DND-41 (cell line): ENCODE measurements around the gene ATXN2.

ENCODE experiments used
- ATAC-seq: fragments of 200-7000 bp; cut with Tn5 transposase; 3 replicates; pipeline ENCODE4 v1.9.1; 2021; ENCODE audit warnings: low read depth; ENCODE audit not compliant: insufficient read depth
- DNase-seq: peaks from one replicate; pipeline ENCODE4 v3.0.0-alpha.2; 2020
- H2AFZ ChIP-seq: 2 replicates; pipeline ENCODE4 v1.6.0; 2012; ENCODE audit warnings: low read depth, low read length
- H3K27ac ChIP-seq: 2 replicates; pipeline ENCODE4 v1.5.1; 2012; ENCODE audit warnings: low read length, inconsistent platforms
- H3K27me3 ChIP-seq: fragments of 200-600 bp; sonication (generic); 2 replicates; pipeline ENCODE4 v1.6.0; 2012; ENCODE audit warnings: low read length, mild to moderate bottlenecking, inconsistent platforms; ENCODE audit not compliant: insufficient read depth, poor library complexity
- H3K36me3 ChIP-seq: 2 replicates; pipeline ENCODE4 v1.5.1; 2012; ENCODE audit warnings: low read length, inconsistent platforms; ENCODE audit not compliant: insufficient read depth
- H3K4me1 ChIP-seq: 2 replicates; pipeline ENCODE4 v1.5.1; 2012; ENCODE audit warnings: mild to moderate bottlenecking, low read length; ENCODE audit not compliant: insufficient read depth
- H3K4me2 ChIP-seq: 2 replicates; pipeline ENCODE4 v1.6.0; 2012; ENCODE audit warnings: mild to moderate bottlenecking, moderate library complexity, low read length, inconsistent platforms; ENCODE audit not compliant: insufficient read depth
- H3K4me3 ChIP-seq, 2 experiments: fragments of 200-600 bp in 1 of 2; shearing (Covaris generic) in 1 of 2; 2 replicates each; pipeline ENCODE4 v1.5.1; 2012 to 2016; ENCODE audit warnings: inconsistent platforms in 2 of 2, low read length in 2 of 2, mild to moderate bottlenecking in 2 of 2, low read depth in 1 of 2, moderate library complexity in 1 of 2
- H3K79me2 ChIP-seq: 2 replicates; pipeline ENCODE4 v1.6.0; 2012; ENCODE audit warnings: low read length, inconsistent platforms; ENCODE audit not compliant: insufficient read depth
- H3K9ac ChIP-seq: 2 replicates; pipeline ENCODE4 v1.6.0; 2012; ENCODE audit warnings: low read depth, mild to moderate bottlenecking, inconsistent platforms, low read length, moderate library complexity
- H3K9me3 ChIP-seq: 2 replicates; pipeline ENCODE4 v1.5.1; 2012; ENCODE audit warnings: low read length, moderate library complexity, mild to moderate bottlenecking, inconsistent platforms; ENCODE audit not compliant: insufficient read depth, severe bottlenecking
- H4K20me1 ChIP-seq: 2 replicates; pipeline ENCODE4 v1.6.0; 2012; ENCODE audit warnings: low read length; ENCODE audit not compliant: insufficient read depth
- EZH2 ChIP-seq: IDR thresholded peaks from 3 replicates; pipeline ENCODE4 v1.6.1; 2012; ENCODE audit warnings: borderline replicate concordance, low read depth, mild to moderate bottlenecking, moderate library complexity, low read length, inconsistent platforms; ENCODE audit not compliant: severe bottlenecking
- TF ChIP-seq, protein P1 (sequence below): IDR thresholded peaks from 2 replicates; pipeline ENCODE4 v1.5.1; 2012; ENCODE audit warnings: borderline replicate concordance, low read length, moderate library complexity, mild to moderate bottlenecking; ENCODE audit not compliant: poor library complexity, severe bottlenecking; ENCODE audit errors: extremely low read depth

Gene ATXN2

DNA sequence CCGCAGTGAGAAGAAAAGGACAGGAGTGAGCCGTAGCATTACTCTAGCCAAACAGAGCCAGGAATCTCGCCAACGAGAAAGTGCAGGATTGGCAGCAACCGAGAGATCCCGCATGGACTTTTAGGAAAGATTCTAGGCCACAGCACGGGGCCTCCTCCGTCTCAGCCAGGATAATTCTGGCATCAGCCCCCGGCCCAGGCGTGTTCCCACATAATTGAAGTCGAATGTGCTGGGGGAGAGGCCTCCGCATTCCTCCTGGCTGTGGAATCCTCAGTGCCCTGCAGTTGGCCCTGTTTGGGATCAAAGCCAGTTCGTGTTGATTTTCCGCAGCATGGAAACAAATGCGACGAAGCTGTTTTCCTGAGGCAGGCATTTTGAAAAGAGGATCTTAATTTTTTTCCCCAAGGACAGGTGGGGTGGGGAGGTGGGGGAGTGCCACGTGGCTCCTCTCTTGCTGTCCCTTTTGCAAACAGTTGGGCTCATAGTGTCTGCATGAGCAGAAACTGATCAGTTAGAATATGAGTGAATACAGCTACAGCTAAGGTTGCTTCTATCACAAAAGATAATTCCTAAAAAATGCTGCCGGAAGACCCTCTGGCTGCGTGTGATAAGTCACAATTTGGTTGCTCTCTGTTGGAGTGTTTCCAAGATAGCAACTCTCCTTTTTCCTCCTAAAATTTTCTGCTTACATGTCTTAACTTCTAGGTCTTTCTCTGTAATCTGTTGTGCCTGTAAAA lies 37.3 kb upstream of the ATXN2 start:
- ATAC-seq (no peak), DNase-seq (no peak)
- H2AFZ ChIP-seq = no peak overlapping the region
- H4K20me1 ChIP-seq = no peaks in the 10 kb centered on the region
- H3K9me3 ChIP-seq = no peaks in the 10 kb centered on the region
- no peaks in the 10 kb centered on the region for H3K4me1 ChIP-seq
- peaks cover 10% of the 10 kb centered on the region for H3K36me3 ChIP-seq
- no peak overlapping the region for H3K27ac ChIP-seq
- no peak overlapping the region for H3K4me2 ChIP-seq
- no peak overlapping the region for H3K4me3 ChIP-seq
- no peaks in the 10 kb centered on the region for H3K79me2 ChIP-seq
- no peaks in the 10 kb centered on the region for H3K27me3 ChIP-seq
- H3K9ac ChIP-seq = no peak overlapping the region
- TF ChIP-seq, protein P1, sequence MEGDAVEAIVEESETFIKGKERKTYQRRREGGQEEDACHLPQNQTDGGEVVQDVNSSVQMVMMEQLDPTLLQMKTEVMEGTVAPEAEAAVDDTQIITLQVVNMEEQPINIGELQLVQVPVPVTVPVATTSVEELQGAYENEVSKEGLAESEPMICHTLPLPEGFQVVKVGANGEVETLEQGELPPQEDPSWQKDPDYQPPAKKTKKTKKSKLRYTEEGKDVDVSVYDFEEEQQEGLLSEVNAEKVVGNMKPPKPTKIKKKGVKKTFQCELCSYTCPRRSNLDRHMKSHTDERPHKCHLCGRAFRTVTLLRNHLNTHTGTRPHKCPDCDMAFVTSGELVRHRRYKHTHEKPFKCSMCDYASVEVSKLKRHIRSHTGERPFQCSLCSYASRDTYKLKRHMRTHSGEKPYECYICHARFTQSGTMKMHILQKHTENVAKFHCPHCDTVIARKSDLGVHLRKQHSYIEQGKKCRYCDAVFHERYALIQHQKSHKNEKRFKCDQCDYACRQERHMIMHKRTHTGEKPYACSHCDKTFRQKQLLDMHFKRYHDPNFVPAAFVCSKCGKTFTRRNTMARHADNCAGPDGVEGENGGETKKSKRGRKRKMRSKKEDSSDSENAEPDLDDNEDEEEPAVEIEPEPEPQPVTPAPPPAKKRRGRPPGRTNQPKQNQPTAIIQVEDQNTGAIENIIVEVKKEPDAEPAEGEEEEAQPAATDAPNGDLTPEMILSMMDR = no peak
- TF ChIP-seq EZH2 = no peak

- no peak for ATAC-seq
- no peak overlapping the region for H3K4me2 ChIP-seq
- no peaks in the 10 kb centered on the region for H3K27me3 ChIP-seq
- H4K20me1 ChIP-seq = no peaks in the 10 kb centered on the region
- no peak overlapping the region for H3K4me3 ChIP-seq
- TF ChIP-seq, protein P1 = no peak
- no peak for TF ChIP-seq EZH2
- no peaks in the 10 kb centered on the region for H3K4me1 ChIP-seq
- H3K79me2 ChIP-seq = no peaks in the 10 kb centered on the region
- H3K9ac ChIP-seq = no peak overlapping the region
- no peak overlapping the region for H2AFZ ChIP-seq
- H3K27ac ChIP-seq = no peak overlapping the region
- DNase-seq = no peak
- H3K36me3 ChIP-seq = peaks cover 4% of the 10 kb centered on the region
- H3K9me3 ChIP-seq = no peaks in the 10 kb centered on the region
Observed at GRCh38 chr12:111635524-111635923, 36.4 kb upstream of the ATXN2 start.

- Histone ChIP-seq H2AFZ (no peak overlapping the region), H3K4me2 (no peak overlapping the region), H4K20me1 (no peaks in the 10 kb centered on the region), H3K27ac (no peak overlapping the region), H3K4me1 (no peaks in the 10 kb centered on the region), H3K79me2 (no peaks in the 10 kb centered on the region), H3K9me3 (no peaks in the 10 kb centered on the region), H3K27me3 (no peaks in the 10 kb centered on the region), H3K36me3 (no peaks in the 10 kb centered on the region), H3K9ac (no peak overlapping the region), H3K4me3 (no peak overlapping the region)
- TF ChIP-seq, protein P1 = no peak
- no peak for TF ChIP-seq EZH2
- ATAC-seq = no peak
- DNase-seq = no peak
Observed at GRCh38 chr12:111628505-111629260, 29.6 kb upstream of the ATXN2 start.
